HCT116 (cell line): ENCODE results near the gene IL17RB.
A peak's percentile ranks its signal among the peaks of the same experiment; 100 is the strongest.

Source experiments
- CEBPB ChIP-seq: IDR thresholded peaks from 2 replicates; pipeline ENCODE4 v1.6.1; 2012; ENCODE audit warnings: low read depth
- EZH2 ChIP-seq: fragments of 200-600 bp; sonication (generic); IDR thresholded peaks from 2 replicates; pipeline ENCODE4 v1.6.1; 2017; ENCODE audit warnings: antibody characterized with exemption, mixed run types
- FOSL1 ChIP-seq: IDR thresholded peaks from 2 replicates; pipeline ENCODE4 v1.6.1; 2012; ENCODE audit warnings: low read depth
- POLR2A ChIP-seq: IDR thresholded peaks from 2 replicates; pipeline ENCODE4 v1.7.0; 2011; ENCODE audit warnings: borderline replicate concordance; ENCODE audit not compliant: insufficient read depth, insufficient read length; ENCODE audit errors: extremely low read depth
- POLR2AphosphoS5 ChIP-seq: IDR thresholded peaks from 2 replicates; pipeline ENCODE4 v1.6.1; 2011; ENCODE audit warnings: mild to moderate bottlenecking, low read depth, low read length, moderate library complexity
- RAD21 ChIP-seq: IDR thresholded peaks from 2 replicates; pipeline ENCODE4 v1.6.1; 2012; ENCODE audit warnings: low read depth, mild to moderate bottlenecking
- SP1 ChIP-seq: IDR thresholded peaks from 2 replicates; pipeline ENCODE4 v1.6.1; 2012; ENCODE audit warnings: low read depth
- TF ChIP-seq, protein P1 (sequence below), 3 experiments: fragments of 200-600 bp in 1 of 3; sonication (generic) in 1 of 3; IDR thresholded peaks in 2 of 3; conservative IDR thresholded peaks in 1 of 3; 2 replicates each; pipeline ENCODE4 v1.5.1; 2012 to 2017; ENCODE audit warnings: low read depth in 2 of 3, low read length in 2 of 3, antibody characterized with exemption in 1 of 3, borderline replicate concordance in 1 of 3, control low read depth in 1 of 3, mild to moderate bottlenecking in 1 of 3, mixed read lengths in 1 of 3, mixed run types in 1 of 3, moderate library complexity in 1 of 3; ENCODE audit not compliant: insufficient read depth in 1 of 3
- TF ChIP-seq, protein P2 (sequence below): IDR thresholded peaks from 2 replicates; pipeline ENCODE4 v1.6.1; 2012; ENCODE audit warnings: low read depth
- TF ChIP-seq, protein P3 (sequence below): IDR thresholded peaks from 2 replicates; pipeline ENCODE4 v1.6.1; 2012
- TF ChIP-seq, protein P4 (sequence below): IDR thresholded peaks from 2 replicates; pipeline ENCODE4 v1.6.1; 2012
- TF ChIP-seq, protein P5 (sequence below): IDR thresholded peaks from 2 replicates; pipeline ENCODE4 v1.6.1; 2011; ENCODE audit warnings: mild to moderate bottlenecking, low read length, moderate library complexity; ENCODE audit not compliant: insufficient replicate concordance; ENCODE audit errors: extremely low read depth

DNA sequence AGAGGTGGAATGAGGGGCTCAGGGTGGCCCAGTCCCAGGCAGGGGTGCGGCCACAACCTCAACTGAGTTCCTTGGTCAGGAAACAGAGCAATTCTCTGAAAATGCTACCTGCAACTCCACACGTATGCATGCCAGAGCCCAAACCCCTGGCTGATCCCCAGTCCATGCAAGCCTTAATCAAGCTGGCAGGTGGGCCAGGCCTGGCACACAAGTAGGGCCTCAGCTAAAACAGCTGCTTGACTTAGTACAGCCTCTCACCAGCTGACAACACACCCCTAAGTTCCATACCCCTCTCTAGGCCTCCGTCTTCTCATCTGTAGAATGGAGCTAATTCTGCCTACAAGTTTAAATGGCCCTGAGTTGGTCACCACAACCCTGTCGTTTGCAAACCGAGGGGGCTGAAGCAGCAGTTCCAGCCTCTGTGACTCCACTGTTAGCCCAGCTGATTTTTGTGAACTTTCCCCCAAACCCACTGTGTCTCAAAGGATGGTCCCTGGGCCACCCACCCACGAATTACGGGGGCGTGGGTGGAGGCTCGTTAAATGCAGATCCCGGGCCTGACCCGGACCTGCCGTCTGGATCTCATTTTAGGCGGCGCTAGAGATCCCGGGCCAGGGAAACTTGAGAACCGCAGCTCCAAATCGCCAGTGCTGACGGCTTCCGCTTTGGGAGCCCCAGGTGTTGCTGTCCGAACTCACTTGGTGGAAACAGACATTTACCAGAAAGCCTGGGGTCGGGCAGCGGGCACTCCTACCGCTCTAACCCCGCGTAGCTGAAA lies 1.1 kb upstream of the IL17RB start:
- no peak for TF ChIP-seq CEBPB
- TF ChIP-seq, protein P1, sequence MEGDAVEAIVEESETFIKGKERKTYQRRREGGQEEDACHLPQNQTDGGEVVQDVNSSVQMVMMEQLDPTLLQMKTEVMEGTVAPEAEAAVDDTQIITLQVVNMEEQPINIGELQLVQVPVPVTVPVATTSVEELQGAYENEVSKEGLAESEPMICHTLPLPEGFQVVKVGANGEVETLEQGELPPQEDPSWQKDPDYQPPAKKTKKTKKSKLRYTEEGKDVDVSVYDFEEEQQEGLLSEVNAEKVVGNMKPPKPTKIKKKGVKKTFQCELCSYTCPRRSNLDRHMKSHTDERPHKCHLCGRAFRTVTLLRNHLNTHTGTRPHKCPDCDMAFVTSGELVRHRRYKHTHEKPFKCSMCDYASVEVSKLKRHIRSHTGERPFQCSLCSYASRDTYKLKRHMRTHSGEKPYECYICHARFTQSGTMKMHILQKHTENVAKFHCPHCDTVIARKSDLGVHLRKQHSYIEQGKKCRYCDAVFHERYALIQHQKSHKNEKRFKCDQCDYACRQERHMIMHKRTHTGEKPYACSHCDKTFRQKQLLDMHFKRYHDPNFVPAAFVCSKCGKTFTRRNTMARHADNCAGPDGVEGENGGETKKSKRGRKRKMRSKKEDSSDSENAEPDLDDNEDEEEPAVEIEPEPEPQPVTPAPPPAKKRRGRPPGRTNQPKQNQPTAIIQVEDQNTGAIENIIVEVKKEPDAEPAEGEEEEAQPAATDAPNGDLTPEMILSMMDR (IDR thresholded peaks at IDR 0.05 in 2 of 3, conservative IDR thresholded peaks at IDR 0.05 in 1 of 3; ENCODE audit: borderline replicate concordance in 1 of 3, insufficient read depth in 1 of 3, low read depth in 2 of 3, low read length in 2 of 3): peak in 2 of 3 experiments; percentile 44 to 59; a peak in 4 of 6 replicates
- no peak for TF ChIP-seq EZH2
- TF ChIP-seq, protein P2, sequence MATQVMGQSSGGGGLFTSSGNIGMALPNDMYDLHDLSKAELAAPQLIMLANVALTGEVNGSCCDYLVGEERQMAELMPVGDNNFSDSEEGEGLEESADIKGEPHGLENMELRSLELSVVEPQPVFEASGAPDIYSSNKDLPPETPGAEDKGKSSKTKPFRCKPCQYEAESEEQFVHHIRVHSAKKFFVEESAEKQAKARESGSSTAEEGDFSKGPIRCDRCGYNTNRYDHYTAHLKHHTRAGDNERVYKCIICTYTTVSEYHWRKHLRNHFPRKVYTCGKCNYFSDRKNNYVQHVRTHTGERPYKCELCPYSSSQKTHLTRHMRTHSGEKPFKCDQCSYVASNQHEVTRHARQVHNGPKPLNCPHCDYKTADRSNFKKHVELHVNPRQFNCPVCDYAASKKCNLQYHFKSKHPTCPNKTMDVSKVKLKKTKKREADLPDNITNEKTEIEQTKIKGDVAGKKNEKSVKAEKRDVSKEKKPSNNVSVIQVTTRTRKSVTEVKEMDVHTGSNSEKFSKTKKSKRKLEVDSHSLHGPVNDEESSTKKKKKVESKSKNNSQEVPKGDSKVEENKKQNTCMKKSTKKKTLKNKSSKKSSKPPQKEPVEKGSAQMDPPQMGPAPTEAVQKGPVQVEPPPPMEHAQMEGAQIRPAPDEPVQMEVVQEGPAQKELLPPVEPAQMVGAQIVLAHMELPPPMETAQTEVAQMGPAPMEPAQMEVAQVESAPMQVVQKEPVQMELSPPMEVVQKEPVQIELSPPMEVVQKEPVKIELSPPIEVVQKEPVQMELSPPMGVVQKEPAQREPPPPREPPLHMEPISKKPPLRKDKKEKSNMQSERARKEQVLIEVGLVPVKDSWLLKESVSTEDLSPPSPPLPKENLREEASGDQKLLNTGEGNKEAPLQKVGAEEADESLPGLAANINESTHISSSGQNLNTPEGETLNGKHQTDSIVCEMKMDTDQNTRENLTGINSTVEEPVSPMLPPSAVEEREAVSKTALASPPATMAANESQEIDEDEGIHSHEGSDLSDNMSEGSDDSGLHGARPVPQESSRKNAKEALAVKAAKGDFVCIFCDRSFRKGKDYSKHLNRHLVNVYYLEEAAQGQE: no peak
- TF ChIP-seq SP1: no peak
- no peak for TF ChIP-seq FOSL1
- TF ChIP-seq, protein P3, sequence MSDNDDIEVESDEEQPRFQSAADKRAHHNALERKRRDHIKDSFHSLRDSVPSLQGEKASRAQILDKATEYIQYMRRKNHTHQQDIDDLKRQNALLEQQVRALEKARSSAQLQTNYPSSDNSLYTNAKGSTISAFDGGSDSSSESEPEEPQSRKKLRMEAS: no peak
- TF ChIP-seq POLR2AphosphoS5: peak; percentile 51
- TF ChIP-seq POLR2A: no peak
- TF ChIP-seq, protein P4, sequence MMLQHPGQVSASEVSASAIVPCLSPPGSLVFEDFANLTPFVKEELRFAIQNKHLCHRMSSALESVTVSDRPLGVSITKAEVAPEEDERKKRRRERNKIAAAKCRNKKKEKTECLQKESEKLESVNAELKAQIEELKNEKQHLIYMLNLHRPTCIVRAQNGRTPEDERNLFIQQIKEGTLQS: no peak
- no peak for TF ChIP-seq RAD21
- TF ChIP-seq, protein P5, sequence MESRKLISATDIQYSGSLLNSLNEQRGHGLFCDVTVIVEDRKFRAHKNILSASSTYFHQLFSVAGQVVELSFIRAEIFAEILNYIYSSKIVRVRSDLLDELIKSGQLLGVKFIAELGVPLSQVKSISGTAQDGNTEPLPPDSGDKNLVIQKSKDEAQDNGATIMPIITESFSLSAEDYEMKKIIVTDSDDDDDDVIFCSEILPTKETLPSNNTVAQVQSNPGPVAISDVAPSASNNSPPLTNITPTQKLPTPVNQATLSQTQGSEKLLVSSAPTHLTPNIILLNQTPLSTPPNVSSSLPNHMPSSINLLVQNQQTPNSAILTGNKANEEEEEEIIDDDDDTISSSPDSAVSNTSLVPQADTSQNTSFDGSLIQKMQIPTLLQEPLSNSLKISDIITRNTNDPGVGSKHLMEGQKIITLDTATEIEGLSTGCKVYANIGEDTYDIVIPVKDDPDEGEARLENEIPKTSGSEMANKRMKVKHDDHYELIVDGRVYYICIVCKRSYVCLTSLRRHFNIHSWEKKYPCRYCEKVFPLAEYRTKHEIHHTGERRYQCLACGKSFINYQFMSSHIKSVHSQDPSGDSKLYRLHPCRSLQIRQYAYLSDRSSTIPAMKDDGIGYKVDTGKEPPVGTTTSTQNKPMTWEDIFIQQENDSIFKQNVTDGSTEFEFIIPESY: no peak
